Stomach smooth muscle (tissue), 2 donors: ENCODE measurements around the gene CMTM1.

Experiments
- H3K27ac ChIP-seq: one replicate; pipeline ENCODE4 v1.7.0; 2013; ENCODE audit warnings: mild to moderate bottlenecking, low read length, inconsistent platforms
- H3K27me3 ChIP-seq, 2 donors: one replicate each; pipeline ENCODE4 v1.7.0; 2013; ENCODE audit warnings: low read length in 2 of 2; ENCODE audit not compliant: insufficient read depth in 2 of 2, control insufficient read depth in 1 of 2
- H3K36me3 ChIP-seq, 2 donors: one replicate each; pipeline ENCODE4 v1.7.0; 2013; ENCODE audit warnings: low read length in 2 of 2; ENCODE audit not compliant: control insufficient read depth in 2 of 2, insufficient read depth in 2 of 2
- H3K4me1 ChIP-seq: one replicate; pipeline ENCODE4 v1.7.0; 2013; ENCODE audit warnings: low read length; ENCODE audit not compliant: control insufficient read depth, insufficient read depth
- H3K4me3 ChIP-seq, 2 donors: one replicate each; pipeline ENCODE4 v1.7.0; 2013; ENCODE audit warnings: low read length in 2 of 2
- H3K9ac ChIP-seq, 2 donors: one replicate each; pipeline ENCODE4 v1.7.0; 2013; ENCODE audit warnings: low read length in 2 of 2, mild to moderate bottlenecking in 1 of 2
- H3K9me3 ChIP-seq, 2 donors: one replicate each; pipeline ENCODE4 v1.7.0; 2013; ENCODE audit warnings: low read length in 2 of 2; ENCODE audit not compliant: control insufficient read depth in 2 of 2
- donor health status: healthy.
- donor health status: Pancreatic carcinoma.

The CMTM1 gene

GRCh38 chr16:66539623-66540469 lies 26.4 kb upstream of the CMTM1 start:
- H3K36me3 ChIP-seq = peaks cover 32 to 47% of the 10 kb centered on the region in 2 donors
- no peaks in the 10 kb centered on the region for H3K27me3 ChIP-seq
- H3K4me1 ChIP-seq = peaks cover 5% of the 10 kb centered on the region
- H3K9me3 ChIP-seq = no peaks in the 10 kb centered on the region
- no peak overlapping the region for H3K9ac ChIP-seq
- H3K27ac ChIP-seq = no peak overlapping the region
- no peak overlapping the region for H3K4me3 ChIP-seq

GRCh38 chr16:66541388-66542355 lies 24.6 kb upstream of the CMTM1 start:
- no peak overlapping the region for H3K27ac ChIP-seq
- no peaks in the 10 kb centered on the region for H3K27me3 ChIP-seq
- H3K9me3 ChIP-seq = no peaks in the 10 kb centered on the region
- H3K4me1 ChIP-seq = peaks cover 5% of the 10 kb centered on the region
- H3K9ac ChIP-seq = no peak overlapping the region
- H3K4me3 ChIP-seq = no peak overlapping the region
- peaks cover 18 to 39% of the 10 kb centered on the region in 2 donors for H3K36me3 ChIP-seq

- H3K27me3 ChIP-seq = no peaks in the 10 kb centered on the region
- H3K4me1 ChIP-seq = peaks cover 5% of the 10 kb centered on the region
- H3K36me3 ChIP-seq = peaks cover 14 to 34% of the 10 kb centered on the region in 2 donors
- H3K9me3 ChIP-seq = no peaks in the 10 kb centered on the region
- H3K4me3 ChIP-seq = no peak overlapping the region
- no peak overlapping the region for H3K27ac ChIP-seq
- no peak overlapping the region for H3K9ac ChIP-seq
Observed at GRCh38 chr16:66542396-66542795, 23.8 kb upstream of the CMTM1 start.

- Histone ChIP-seq H3K9me3 (no peaks in the 10 kb centered on the region), H3K4me3 (no peak overlapping the region), H3K36me3 (peaks cover 12 to 29% of the 10 kb centered on the region in 2 donors), H3K9ac (no peak overlapping the region), H3K4me1 (peaks cover 11% of the 10 kb centered on the region), H3K27me3 (no peaks in the 10 kb centered on the region), H3K27ac (no peak overlapping the region)
Observed at GRCh38 chr16:66543541-66543940, 22.7 kb upstream of the CMTM1 start.

GRCh38 chr16:66544016-66544757 lies 22.1 kb upstream of the CMTM1 start:
- Histone ChIP-seq H3K4me1 (peaks cover 15% of the 10 kb centered on the region), H3K4me3 (no peak overlapping the region), H3K9me3 (no peaks in the 10 kb centered on the region), H3K27me3 (no peaks in the 10 kb centered on the region), H3K27ac (no peak overlapping the region), H3K9ac (no peak overlapping the region), H3K36me3 (peaks cover 7 to 26% of the 10 kb centered on the region in 2 donors)

GRCh38 chr16:66547101-66547989 lies 18.9 kb upstream of the CMTM1 start:
- no peaks in the 10 kb centered on the region for H3K9me3 ChIP-seq
- H3K4me3 ChIP-seq = no peak overlapping the region
- peaks cover 30% of the 10 kb centered on the region for H3K4me1 ChIP-seq
- no peaks in the 10 kb centered on the region for H3K27me3 ChIP-seq
- no peak overlapping the region for H3K27ac ChIP-seq
- peaks cover 7 to 11% of the 10 kb centered on the region in 2 donors for H3K36me3 ChIP-seq
- H3K9ac ChIP-seq = no peak overlapping the region

GRCh38 chr16:66548068-66548467 lies 18.2 kb upstream of the CMTM1 start:
- Histone ChIP-seq H3K36me3 (peaks cover 7 to 11% of the 10 kb centered on the region in 2 donors), H3K9ac (no peak overlapping the region), H3K27ac (no peak overlapping the region), H3K27me3 (no peaks in the 10 kb centered on the region), H3K4me1 (peaks cover 35% of the 10 kb centered on the region), H3K9me3 (no peaks in the 10 kb centered on the region), H3K4me3 (no peak overlapping the region)

GRCh38 chr16:66548868-66549267 lies 17.4 kb upstream of the CMTM1 start:
- Histone ChIP-seq H3K9me3 (no peaks in the 10 kb centered on the region), H3K27me3 (no peaks in the 10 kb centered on the region), H3K36me3 (peaks cover 0 to 6% of the 10 kb centered on the region in 2 donors), H3K4me1 (peaks cover 38% of the 10 kb centered on the region), H3K4me3 (peak overlapping the region; percentile 80 to 86), H3K9ac (peak overlapping the region; percentile 79 to 95), H3K27ac (peak overlapping the region; percentile 92)

- peaks cover 38% of the 10 kb centered on the region for H3K4me1 ChIP-seq
Observed at GRCh38 chr16:66549284-66550131, 16.7 kb upstream of the CMTM1 start, which contains the start of gene TK2. Gene TK2 (minus strand): TSS chr16:66550122. CDS start chr16:66550061, 61 bp downstream.

More at GRCh38 chr16:66549284-66550131, 16.7 kb upstream of the CMTM1 start, which contains the start of gene TK2:
- H3K9me3 ChIP-seq = no peaks in the 10 kb centered on the region
- H3K4me3 ChIP-seq = peak within 1 kb of the TSS; percentile 80 to 86
- peaks cover 0 to 4% of the 10 kb centered on the region in 2 donors for H3K36me3 ChIP-seq
- H3K27ac ChIP-seq = peak within 1 kb of the TSS; percentile 92
- H3K9ac ChIP-seq = peak within 1 kb of the TSS; percentile 79 to 95
- H3K27me3 ChIP-seq = no peaks in the 10 kb centered on the region
